Kidney (tissue), 14 donors: ENCODE data around the gene TECR. TPM values are rescaled to one million over a fixed set of nuclear protein-coding genes. Genes with fewer than 3 reads are reported as not detected.
A peak's percentile ranks its signal among the peaks of the same experiment; 100 is the strongest.
"Not testable (repeated sequence)": the region's sequence is repeated elsewhere in the genome, so short reads cannot be mapped to it uniquely, and the experiment has no call there.

Source experiments
- DNase-seq, 5 donors: peaks; one replicate each; pipeline ENCODE4 v3.0.0-alpha.2; 2013 to 2020
- FAIRE-seq: peaks from 2 replicates; lab custom pipeline; 2012; peaks lifted over from hg19 to GRCh38; lab: Jason Lieb, UNC
- H3K27ac ChIP-seq, 2 donors: one replicate each; pipeline ENCODE4 v1.7.0; 2013; ENCODE audit warnings: low read depth in 2 of 2, low read length in 2 of 2, inconsistent platforms in 1 of 2
- H3K27me3 ChIP-seq: one replicate; pipeline ENCODE4 v1.7.1; 2013; ENCODE audit warnings: low read length, inconsistent platforms; ENCODE audit not compliant: control insufficient read depth, insufficient read depth
- H3K36me3 ChIP-seq, 3 donors: one replicate each; pipeline versions ENCODE4 v1.7.0 to v1.7.1; 2013; ENCODE audit warnings: low read length in 3 of 3, control low read depth in 1 of 3, inconsistent platforms in 1 of 3; ENCODE audit not compliant: insufficient read depth in 3 of 3, control insufficient read depth in 2 of 3
- H3K4me1 ChIP-seq, 3 donors: one replicate each; pipeline versions ENCODE4 v1.7.0 to v1.7.1; 2013; ENCODE audit warnings: low read length in 3 of 3, inconsistent platforms in 1 of 3, low read depth in 1 of 3; ENCODE audit not compliant: control insufficient read depth in 2 of 3, insufficient read depth in 2 of 3
- H3K4me3 ChIP-seq, 3 donors: one replicate each; pipeline versions ENCODE4 v1.7.0 to v1.8.1; 2013; ENCODE audit warnings: low read length in 3 of 3, control low read depth in 1 of 3, inconsistent platforms in 1 of 3
- H3K9ac ChIP-seq, 3 donors: one replicate each; pipeline versions ENCODE4 v1.7.0 to v1.7.1; 2013; ENCODE audit warnings: low read length in 3 of 3, control low read depth in 1 of 3, inconsistent platforms in 1 of 3
- H3K9me3 ChIP-seq, 3 donors: one replicate each; pipeline versions ENCODE4 v1.7.0 to v1.7.1; 2013; ENCODE audit warnings: low read length in 3 of 3, control low read depth in 1 of 3, inconsistent platforms in 1 of 3; ENCODE audit not compliant: control insufficient read depth in 2 of 3, insufficient read depth in 1 of 3
- CTCF ChIP-seq: IDR thresholded peaks from 3 replicates; pipeline ENCODE4 v1.5.1; 2012; ENCODE audit warnings: mild to moderate bottlenecking, moderate library complexity, borderline replicate concordance; ENCODE audit not compliant: insufficient read depth; ENCODE audit errors: extremely low read depth
- intact Hi-C: fragments of 100-400 bp; cut with DNase I; formaldehyde crosslinking; loops from one replicate; pipeline ENCODE4 v1.11.1; 2022
- polyA plus RNA-seq: library from polyadenylated mRNA; stranded (reverse); fragments of 350-450 nt; fragmentation: Illumina TruSeq; extraction: RNeasy Lipid Tissue Mini Kit (QIAGEN cat#74804); gene quantifications from one replicate; pipeline ENCODE4 v1.2.3, GENCODE V29; 2014; ENCODE audit warnings: low read depth, low replicate concordance; ENCODE audit not compliant: insufficient read depth
- total RNA-seq: library from RNA; stranded (reverse); fragmentation: NEBNext Ultra II Directional; extraction: Animal tissue kit (Norgen Biotek cat#: 25700); gene quantifications from one replicate; pipeline ENCODE4 v1.2.1, GENCODE V29; 2021
- donor health status: control.
- donor health status: control.
- donor health status: control.
- donor health status: control.
- donor health status: control.
- donor health status: DM: yes; HTN: yes; CAD: no.
- donor health status: Normal renal cell carcinoma (clear cell type).

Gene TECR
- total and polyA plus RNA-seq, 2 donors from 2014 or later = 132 to 280 TPM

DNA sequence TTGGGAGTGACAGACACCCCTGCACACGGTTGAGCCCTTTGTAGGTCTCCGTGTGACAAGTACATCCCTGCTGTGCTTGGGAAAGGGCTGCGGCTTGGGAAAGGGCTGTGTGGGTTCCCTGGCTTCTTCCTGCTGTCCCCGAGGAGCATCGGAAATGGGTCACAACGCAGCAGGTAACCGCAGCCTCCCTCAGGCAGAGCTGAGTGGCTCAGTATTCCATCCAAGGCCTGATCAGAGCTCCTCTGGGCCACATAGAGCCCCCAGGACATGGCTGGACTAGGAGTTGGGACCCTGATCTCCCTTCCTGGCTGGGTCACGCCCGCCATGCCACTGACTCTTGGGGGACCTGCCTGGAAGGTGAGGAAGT, 16.3 kb downstream of the TECR start:
- H3K9me3 ChIP-seq = no peaks in the 10 kb centered on the region
- no peak for TF ChIP-seq CTCF
- H3K27me3 ChIP-seq = no peaks in the 10 kb centered on the region
- H3K9ac ChIP-seq = no peak overlapping the region
- H3K36me3 ChIP-seq = no peaks in the 10 kb centered on the region
- intact Hi-C loops = no loop called here
- peaks cover 0 to 20% (median 11%) of the 10 kb centered on the region in 3 donors for H3K4me1 ChIP-seq
- peak overlapping the region; percentile 51 to 74 for H3K27ac ChIP-seq
- peak overlapping the region in 2 of 3 donors; percentile 16 to 32 for H3K4me3 ChIP-seq
- no peak for DNase-seq
- FAIRE-seq = no peak

DNA sequence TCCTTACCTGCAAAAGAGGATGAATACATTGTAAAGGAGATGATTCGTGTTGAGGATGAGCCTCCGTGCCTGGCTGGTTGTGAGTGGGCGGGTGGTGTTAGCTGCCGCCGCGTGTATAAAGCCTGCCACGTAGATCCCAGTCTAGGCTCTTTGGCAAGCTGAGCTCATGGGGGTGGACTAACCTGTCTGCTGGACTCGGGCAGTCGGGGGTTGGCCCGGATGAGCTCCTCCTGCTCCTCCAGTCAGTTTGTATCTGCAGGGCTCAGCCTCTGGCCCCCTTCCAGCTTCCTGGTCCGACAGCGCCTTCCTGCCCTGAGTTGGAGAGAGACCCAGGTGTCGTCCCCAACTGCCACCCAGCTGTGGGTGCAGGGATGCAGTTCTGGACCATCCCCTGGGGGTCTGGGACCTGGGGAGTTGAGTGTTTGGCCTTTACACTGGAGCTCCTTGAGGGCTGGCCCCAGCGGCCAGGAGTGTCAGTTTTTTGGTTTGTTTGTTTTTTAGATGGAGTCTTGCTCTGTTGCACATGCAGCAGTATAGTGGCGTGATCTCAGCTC, 20.9 kb downstream of the TECR start:
- intact Hi-C loops = no loop called here
- H3K9ac ChIP-seq = no peak overlapping the region
- DNase-seq (peak in 1 of 5 donors; percentile 82), FAIRE-seq (no peak)
- H3K27me3 ChIP-seq = no peaks in the 10 kb centered on the region
- H3K9me3 ChIP-seq = no peaks in the 10 kb centered on the region
- no peak for TF ChIP-seq CTCF
- H3K36me3 ChIP-seq = no peaks in the 10 kb centered on the region
- H3K4me3 ChIP-seq = no peak overlapping the region
- H3K4me1 ChIP-seq = peaks cover 0 to 34% (median 17%) of the 10 kb centered on the region in 3 donors
- H3K27ac ChIP-seq = no peak overlapping the region

- H3K27me3 ChIP-seq, H3K9ac ChIP-seq, H3K4me3 ChIP-seq, intact Hi-C loops, H3K27ac ChIP-seq, H3K36me3 ChIP-seq, FAIRE-seq, H3K9me3 ChIP-seq: not testable (repeated sequence)
- TF ChIP-seq CTCF = peak; percentile 16
- peaks cover 0 to 28% (median 14%) of the 10 kb centered on the region in 3 donors for H3K4me1 ChIP-seq
- DNase-seq = peak; percentile 58 to 81 (median 73)
Observed at GRCh38 chr19:14551134-14552005, 22.0 kb downstream of the TECR start.

- intact Hi-C loops, FAIRE-seq, H3K9me3 ChIP-seq, H3K27me3 ChIP-seq, DNase-seq, H3K27ac ChIP-seq, H3K4me3 ChIP-seq, H3K36me3 ChIP-seq: not testable (repeated sequence)
- Histone ChIP-seq H3K9ac (peak overlapping the region in 1 of 3 donors; percentile 7), H3K4me1 (peaks cover 0 to 32% (median 18%) of the 10 kb centered on the region in 3 donors)
Observed at GRCh38 chr19:14552006-14552360, 22.6 kb downstream of the TECR start.
